Activated naive CD4-positive, alpha-beta T cell treated with anti-CD3 and anti-CD28 coated beads for 36 hours (primary cell): ENCODE measurements around the gene CHST12. TPM values are rescaled to one million over a fixed set of nuclear protein-coding genes. Genes with fewer than 3 reads are reported as not detected.
"Not testable (repeated sequence)": the region's sequence is repeated elsewhere in the genome, so short reads cannot be mapped to it uniquely, and the experiment has no call there.

Experiments used
- CTCF ChIA-PET: fragments of 350-600 bp; sonication (Branson Sonifier 250); formaldehyde crosslinking; loops from one replicate; lab custom pipeline; 2021; ENCODE audit warnings: antibody characterized with exemption; lab: Charles Lee
- DNase-seq: peaks from one replicate; pipeline ENCODE4 v3.0.0-alpha.2; 2020
- H3K27ac Mint-ChIP-seq: one replicate; pipeline ENCODE4 v1.8.0; 2021; ENCODE audit warnings: mild to moderate bottlenecking, mixed read lengths
- H3K27me3 Mint-ChIP-seq: one replicate; pipeline ENCODE4 v1.8.0; 2021; ENCODE audit warnings: low read depth, mixed read lengths
- H3K36me3 Mint-ChIP-seq: one replicate; pipeline ENCODE4 v1.8.0; 2021; ENCODE audit warnings: low read depth, mixed read lengths
- H3K4me1 Mint-ChIP-seq: one replicate; pipeline ENCODE4 v1.8.0; 2021; ENCODE audit warnings: low read depth, mixed read lengths
- H3K4me3 Mint-ChIP-seq: one replicate; pipeline ENCODE4 v1.8.0; 2021; ENCODE audit warnings: mild to moderate bottlenecking, moderate library complexity, mixed read lengths
- H3K9me3 Mint-ChIP-seq: one replicate; pipeline ENCODE4 v1.8.0; 2021; ENCODE audit warnings: mixed read lengths
- intact Hi-C: fragments of 100-400 bp; cut with micrococcal nuclease; formaldehyde crosslinking; loops from one replicate; pipeline ENCODE4 v1.15.1; 2023
- total RNA-seq, 2 experiments: library from RNA; stranded (reverse); gene quantifications; one replicate each; pipeline ENCODE4 v1.2.3, GENCODE V29; 2021

Gene CHST12
- total RNA-seq, 2 experiments from 2014 or later = 0.62 to 0.64 TPM

- H3K27ac Mint-ChIP-seq = no peak overlapping the region
- DNase-seq = no peak
- no peaks in the 10 kb centered on the region for H3K9me3 Mint-ChIP-seq
- intact Hi-C loops = no loop called here
- CTCF ChIA-PET = no interaction called here
- no peaks in the 10 kb centered on the region for H3K4me1 Mint-ChIP-seq
- no peaks in the 10 kb centered on the region for H3K27me3 Mint-ChIP-seq
- H3K4me3 Mint-ChIP-seq = no peak overlapping the region
- H3K36me3 Mint-ChIP-seq = peaks cover 50% of the 10 kb centered on the region
Measured at GRCh38 chr7:2380461-2380860, 22.9 kb upstream of the CHST12 start.

DNA sequence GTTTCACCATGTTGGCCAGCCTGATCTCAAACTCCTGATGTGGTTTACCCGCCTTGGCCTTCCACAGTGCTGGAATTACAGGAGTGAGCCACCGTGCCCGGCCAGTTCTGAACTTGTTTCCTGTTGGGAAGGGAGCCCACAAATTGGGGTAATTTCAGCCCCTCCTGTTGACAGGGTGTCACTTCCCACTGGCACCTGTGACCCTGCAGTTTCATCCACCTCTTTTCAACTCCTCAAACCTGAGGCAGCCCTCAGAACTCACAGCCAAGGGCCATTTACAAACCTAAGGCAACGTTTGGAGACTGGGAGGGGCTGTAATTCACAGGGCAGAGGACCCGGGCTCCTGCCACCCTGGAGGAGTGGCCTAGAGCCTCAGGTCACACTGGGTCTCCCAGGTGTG lies 22.2 kb upstream of the CHST12 start:
- no peak overlapping the region for H3K4me3 Mint-ChIP-seq
- H3K27me3 Mint-ChIP-seq = no peaks in the 10 kb centered on the region
- H3K36me3 Mint-ChIP-seq = peaks cover 46% of the 10 kb centered on the region
- no peaks in the 10 kb centered on the region for H3K9me3 Mint-ChIP-seq
- CTCF ChIA-PET = no interaction called here
- H3K4me1 Mint-ChIP-seq = no peaks in the 10 kb centered on the region
- H3K27ac Mint-ChIP-seq = no peak overlapping the region
- intact Hi-C loops = no loop called here
- DNase-seq = no peak

DNA sequence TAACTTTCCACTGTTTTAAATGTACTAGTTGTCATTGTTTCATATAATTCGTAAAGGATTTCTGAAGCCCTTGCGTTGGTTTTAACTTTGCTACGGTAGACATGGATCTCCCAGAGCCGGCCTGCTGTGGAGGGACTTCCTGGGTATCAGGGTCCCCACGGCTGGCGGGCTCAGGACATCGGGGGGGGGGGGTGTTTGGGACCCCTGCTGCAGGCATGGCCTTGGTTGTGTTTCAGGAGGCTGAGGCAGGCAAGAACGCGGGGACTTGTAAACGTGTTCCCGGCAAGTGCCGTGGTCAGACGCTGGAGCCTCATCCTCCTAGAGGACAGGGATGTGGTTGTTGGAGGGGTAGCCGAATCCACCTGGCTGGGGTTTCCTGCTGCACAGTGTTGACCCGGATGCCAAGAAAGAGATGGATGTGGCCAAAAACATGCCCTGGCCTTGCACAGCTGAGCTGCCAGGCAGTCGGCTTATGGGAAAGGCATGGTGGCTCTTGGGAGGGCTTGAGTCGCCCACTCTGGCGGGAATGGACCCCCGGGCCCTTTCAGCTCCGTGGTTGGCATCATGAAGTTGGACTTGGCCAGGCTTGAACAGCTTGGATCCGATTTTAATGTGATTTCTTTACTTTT lies 21.4 kb upstream of the CHST12 start:
- no peak overlapping the region for H3K4me3 Mint-ChIP-seq
- H3K4me1 Mint-ChIP-seq = no peaks in the 10 kb centered on the region
- H3K27ac Mint-ChIP-seq = no peak overlapping the region
- CTCF ChIA-PET = interaction anchor here (0.5 to 0.6 kb wide), 2 partner anchors 33 to 87 kb away, joined by 3 to 4 read pairs; no protein-coding TSS in a partner anchor
- H3K27me3 Mint-ChIP-seq = no peaks in the 10 kb centered on the region
- H3K36me3 Mint-ChIP-seq = peaks cover 40% of the 10 kb centered on the region
- intact Hi-C loops = no loop called here
- H3K9me3 Mint-ChIP-seq = no peaks in the 10 kb centered on the region
- DNase-seq = no peak

- Mint-ChIP-seq H3K4me1 (no peaks in the 10 kb centered on the region), H3K4me3 (no peak overlapping the region), H3K27ac (no peak overlapping the region), H3K36me3 (peaks cover 28% of the 10 kb centered on the region), H3K9me3 (no peaks in the 10 kb centered on the region), H3K27me3 (no peaks in the 10 kb centered on the region)
- CTCF ChIA-PET = interaction anchor here (0.6 to 2.2 kb wide), 8 partner anchors 10 to 101 kb away, joined by 3 to 7 read pairs (median 4); no protein-coding TSS in a partner anchor
- intact Hi-C loops = loop anchor here (1.0 to 2.0 kb wide), 2 partner anchors 47 to 86 kb away; no protein-coding TSS in a partner anchor
- DNase-seq = no peak
Measured at GRCh38 chr7:2383543-2384274, 19.7 kb upstream of the CHST12 start.

DNA sequence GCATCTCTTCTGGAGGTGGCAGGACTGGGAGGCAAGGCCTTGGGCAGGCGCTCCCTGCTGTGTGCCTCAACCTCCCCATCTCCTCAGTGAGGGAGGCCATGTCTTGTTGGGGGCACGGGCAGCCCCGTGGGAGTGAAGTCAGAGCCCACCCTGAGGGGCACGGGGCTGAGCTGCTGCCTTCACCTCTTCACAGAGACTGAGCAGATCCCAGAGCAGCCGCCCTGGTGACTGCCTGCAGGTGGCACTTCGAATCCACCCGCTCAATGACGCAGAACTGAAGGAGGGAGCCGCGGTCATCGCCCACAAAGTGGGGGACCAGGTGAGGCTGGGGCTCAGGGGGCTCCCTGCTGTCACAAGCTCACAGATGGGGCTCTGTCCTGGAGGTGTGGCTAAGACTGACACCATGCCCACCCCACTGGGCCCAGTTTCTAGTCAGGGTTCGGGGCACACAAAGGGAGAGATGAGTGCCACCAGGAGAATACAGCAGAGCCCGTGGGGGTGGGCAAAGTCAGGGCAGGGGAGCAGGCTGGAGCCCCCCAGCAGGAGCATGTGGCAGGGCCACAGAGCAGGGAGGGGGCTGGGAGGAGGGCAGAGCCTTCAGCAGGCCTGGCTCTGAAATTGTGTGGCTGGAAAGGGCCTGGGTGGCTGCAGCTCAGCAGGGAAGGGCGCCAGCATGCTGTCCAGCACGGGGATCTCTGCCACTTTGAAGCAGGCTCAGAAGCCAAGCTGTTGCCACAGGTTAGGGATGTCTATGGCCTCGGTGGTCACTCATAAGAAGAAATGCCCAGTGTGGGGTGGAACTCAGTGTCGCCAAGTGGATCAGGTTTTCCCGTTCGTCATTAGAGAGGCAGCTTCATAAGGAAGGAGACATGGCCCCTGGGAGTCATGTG lies 18.8 kb upstream of the CHST12 start:
- no peaks in the 10 kb centered on the region for H3K4me1 Mint-ChIP-seq
- H3K9me3 Mint-ChIP-seq = no peaks in the 10 kb centered on the region
- no peak overlapping the region for H3K4me3 Mint-ChIP-seq
- H3K36me3 Mint-ChIP-seq = peaks cover 21% of the 10 kb centered on the region
- intact Hi-C loops = loop anchor here (1.0 to 2.0 kb wide), 2 partner anchors 46 to 85 kb away; no protein-coding TSS in a partner anchor
- H3K27ac Mint-ChIP-seq = no peak overlapping the region
- no peaks in the 10 kb centered on the region for H3K27me3 Mint-ChIP-seq
- no peak for DNase-seq
- CTCF ChIA-PET = interaction anchor here (1.2 to 2.2 kb wide), 7 partner anchors 9 to 84 kb away, joined by 3 to 7 read pairs (median 4); no protein-coding TSS in a partner anchor

GRCh38 chr7:2386122-2386521 lies 17.3 kb upstream of the CHST12 start:
- intact Hi-C loops, H3K9me3 Mint-ChIP-seq, DNase-seq, H3K4me1 Mint-ChIP-seq, H3K27me3 Mint-ChIP-seq, H3K27ac Mint-ChIP-seq, H3K4me3 Mint-ChIP-seq, CTCF ChIA-PET: not testable (repeated sequence)
- peaks cover 12% of the 10 kb centered on the region for H3K36me3 Mint-ChIP-seq

DNA sequence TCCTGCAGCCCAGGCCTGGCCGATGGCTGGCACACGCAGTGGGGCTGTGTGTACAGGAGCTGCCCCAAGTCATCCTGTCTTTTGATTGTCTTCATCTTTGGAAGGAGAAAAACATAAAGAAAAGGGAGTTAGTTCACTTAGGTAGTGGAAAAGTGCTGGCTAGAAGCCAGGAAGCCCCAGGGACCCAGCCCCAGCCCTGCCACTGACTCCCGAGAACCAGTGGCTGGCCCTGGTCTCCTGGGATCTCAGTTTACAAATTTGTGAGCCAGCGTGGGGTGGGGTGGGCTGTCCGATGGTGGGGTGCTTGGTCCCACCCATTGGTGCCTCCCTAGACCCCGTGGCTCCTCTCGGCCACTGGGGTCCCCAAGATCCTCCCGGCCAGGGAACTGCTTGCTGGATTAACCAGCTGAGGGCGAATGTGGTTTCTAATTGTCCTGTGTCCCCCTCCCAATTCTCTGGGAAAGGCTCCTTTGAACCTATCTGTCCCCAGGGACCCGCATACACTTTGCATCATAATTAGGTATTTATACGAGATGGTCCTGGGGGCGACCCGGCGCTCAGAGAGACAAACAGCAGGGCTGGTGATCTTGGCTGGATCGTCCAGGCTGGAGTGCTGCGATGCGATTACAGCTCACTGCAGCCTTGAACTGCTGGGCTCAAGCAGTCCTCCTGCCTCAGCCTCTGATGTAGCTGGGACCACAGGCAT lies 16.3 kb upstream of the CHST12 start:
- no peaks in the 10 kb centered on the region for H3K27me3 Mint-ChIP-seq
- no peaks in the 10 kb centered on the region for H3K9me3 Mint-ChIP-seq
- intact Hi-C loops = no loop called here
- CTCF ChIA-PET = no interaction called here
- no peak overlapping the region for H3K4me3 Mint-ChIP-seq
- no peaks in the 10 kb centered on the region for H3K4me1 Mint-ChIP-seq
- no peak for DNase-seq
- no peak overlapping the region for H3K27ac Mint-ChIP-seq
- H3K36me3 Mint-ChIP-seq = peaks cover 5% of the 10 kb centered on the region

DNA sequence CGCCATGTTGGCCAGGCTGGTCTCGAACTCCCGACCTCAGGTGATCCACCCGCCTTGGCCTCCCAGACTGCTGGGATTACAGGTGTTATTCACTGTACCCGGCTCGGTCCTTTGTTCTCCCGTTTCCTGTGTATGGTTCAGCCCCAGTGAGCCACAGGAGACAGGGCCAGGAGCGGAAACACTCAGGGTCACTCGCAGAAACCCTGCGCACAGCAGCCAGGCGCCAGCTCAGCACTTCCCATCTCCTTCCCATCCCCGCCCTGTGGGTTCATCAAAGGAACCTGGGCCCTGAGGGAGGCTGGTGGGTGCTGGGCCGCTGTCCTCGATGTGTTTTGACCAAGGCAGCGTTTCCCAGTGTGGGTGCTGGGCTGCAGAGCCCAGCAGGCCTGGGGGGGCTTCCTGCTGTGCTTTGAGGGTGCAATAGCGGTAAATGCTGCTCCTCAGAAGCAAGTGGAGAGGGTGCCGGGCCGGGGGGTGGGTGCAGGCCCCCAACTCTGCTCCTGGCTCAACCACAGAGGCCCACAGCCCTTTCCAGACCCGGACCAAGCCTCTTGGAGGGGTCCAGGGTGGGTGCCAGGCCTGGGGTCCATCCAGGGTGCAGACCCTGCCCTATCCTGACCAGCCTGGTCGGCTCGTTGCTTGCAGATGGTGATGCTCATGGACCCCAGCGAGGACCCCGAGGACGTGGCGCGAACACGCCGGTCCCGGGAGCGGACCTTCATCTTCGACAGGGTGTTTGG lies 15.3 kb upstream of the CHST12 start:
- no peak for DNase-seq
- CTCF ChIA-PET = interaction anchor here (0.6 kb wide), 1 partner anchor 202 kb away, joined by 4 read pairs; no protein-coding TSS in a partner anchor
- intact Hi-C loops = no loop called here
- H3K36me3 Mint-ChIP-seq = peaks cover 5% of the 10 kb centered on the region
- H3K27ac Mint-ChIP-seq = no peak overlapping the region
- no peaks in the 10 kb centered on the region for H3K9me3 Mint-ChIP-seq
- H3K4me3 Mint-ChIP-seq = no peak overlapping the region
- H3K27me3 Mint-ChIP-seq = no peaks in the 10 kb centered on the region
- H3K4me1 Mint-ChIP-seq = peaks cover 1% of the 10 kb centered on the region

- Mint-ChIP-seq H3K27me3 (no peaks in the 10 kb centered on the region), H3K36me3 (peaks cover 5% of the 10 kb centered on the region), H3K27ac (no peak overlapping the region), H3K9me3 (no peaks in the 10 kb centered on the region), H3K4me3 (no peak overlapping the region), H3K4me1 (peaks cover 1% of the 10 kb centered on the region)
- intact Hi-C loops = no loop called here
- DNase-seq = no peak
- CTCF ChIA-PET = no interaction called here
Measured at GRCh38 chr7:2388637-2388954, 14.8 kb upstream of the CHST12 start.

DNA sequence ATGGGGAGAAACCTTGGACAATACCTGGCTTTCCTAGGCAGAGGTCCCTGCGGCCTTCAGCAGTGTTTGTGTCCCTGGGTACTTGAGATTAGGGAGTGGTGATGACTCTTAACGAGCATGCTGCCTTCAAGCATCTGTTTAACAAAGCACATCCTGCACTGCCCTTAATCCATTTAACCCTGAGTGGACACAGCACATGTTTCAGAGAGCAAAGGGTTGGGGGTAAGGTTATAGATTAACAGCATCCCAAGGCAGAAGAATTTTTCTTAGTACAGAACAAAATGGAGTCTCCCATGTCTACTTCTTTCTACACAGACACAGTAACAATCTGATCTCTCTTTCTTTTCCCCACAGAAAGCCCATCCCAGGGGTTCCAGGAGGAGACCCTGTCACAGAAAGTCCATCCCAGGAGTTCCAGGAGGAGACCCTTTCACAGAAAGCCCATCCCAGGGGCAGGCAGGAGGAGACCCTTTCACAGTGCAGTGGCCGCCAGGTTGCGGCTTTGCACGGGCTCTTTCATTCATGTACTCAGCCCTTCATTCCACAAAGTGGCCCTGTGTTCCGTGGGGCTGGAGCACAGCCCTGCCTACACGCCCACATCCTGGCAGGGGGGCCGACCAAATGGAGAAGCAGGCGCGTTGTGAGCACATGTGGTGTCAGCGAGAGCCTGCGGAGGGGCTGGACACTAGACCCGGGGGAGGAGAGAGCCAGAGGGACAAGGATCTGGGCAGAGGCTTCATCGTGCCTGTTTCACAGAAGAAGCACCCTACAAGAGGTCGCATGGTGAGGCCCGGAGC lies 13.2 kb upstream of the CHST12 start:
- H3K36me3 Mint-ChIP-seq, CTCF ChIA-PET, H3K9me3 Mint-ChIP-seq, H3K27ac Mint-ChIP-seq, DNase-seq, intact Hi-C loops, H3K4me1 Mint-ChIP-seq, H3K4me3 Mint-ChIP-seq, H3K27me3 Mint-ChIP-seq: not testable (repeated sequence)

DNA sequence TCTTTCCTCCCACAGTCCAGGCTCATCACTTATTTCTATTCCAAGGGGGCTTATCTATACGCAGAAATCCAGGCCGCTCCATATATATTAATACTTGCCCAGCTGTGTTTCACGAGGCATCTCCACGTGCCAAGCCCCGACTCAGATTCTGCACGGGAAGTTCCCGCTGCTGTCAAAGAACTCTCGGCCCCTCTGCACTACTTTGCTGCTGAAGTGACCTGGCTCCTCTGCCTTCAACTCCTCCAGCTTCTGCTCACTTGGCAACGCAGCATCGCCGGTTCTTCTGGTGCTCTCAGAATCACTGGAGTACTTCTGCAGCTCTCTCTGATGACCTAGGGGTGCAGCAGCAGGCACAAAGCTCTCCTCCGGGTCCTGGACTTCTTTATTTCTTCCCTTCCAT lies 9.7 kb upstream of the CHST12 start:
- CTCF ChIA-PET = interaction anchor here (0.8 to 1.0 kb wide), 3 partner anchors 9 to 316 kb away, joined by 3 read pairs; no protein-coding TSS in a partner anchor
- intact Hi-C loops = no loop called here
- H3K27me3 Mint-ChIP-seq = no peaks in the 10 kb centered on the region
- no peaks in the 10 kb centered on the region for H3K9me3 Mint-ChIP-seq
- H3K4me1 Mint-ChIP-seq = peaks cover 1% of the 10 kb centered on the region
- no peak for DNase-seq
- H3K27ac Mint-ChIP-seq = no peak overlapping the region
- H3K36me3 Mint-ChIP-seq = peaks cover 1% of the 10 kb centered on the region
- H3K4me3 Mint-ChIP-seq = no peak overlapping the region
